Type B pancreatic cell (in vitro differentiated cells): ENCODE results near the gene KRT9. TPM values are rescaled to one million over a fixed set of nuclear protein-coding genes. Genes with fewer than 3 reads are reported as not detected.

Source experiments
- DNase-seq: peaks from one replicate; pipeline ENCODE4 v3.0.0; 2021; ENCODE audit warnings: mixed read lengths; ENCODE audit not compliant: unreplicated experiment; ENCODE audit errors: extremely low spot score
- H3K27ac Mint-ChIP-seq: 2 replicates; pipeline ENCODE4 v1.8.0; 2021; ENCODE audit warnings: mild to moderate bottlenecking, mixed read lengths
- H3K27me3 Mint-ChIP-seq: 2 replicates; pipeline ENCODE4 v1.8.0; 2021; ENCODE audit warnings: mixed read lengths
- H3K36me3 Mint-ChIP-seq: 2 replicates; pipeline ENCODE4 v1.8.0; 2021; ENCODE audit warnings: mixed read lengths
- H3K4me1 Mint-ChIP-seq: one replicate; pipeline ENCODE4 v1.8.0; 2021; ENCODE audit warnings: mixed read lengths; ENCODE audit not compliant: unreplicated experiment
- H3K4me3 Mint-ChIP-seq: 2 replicates; pipeline ENCODE4 v1.8.0; 2021; ENCODE audit warnings: mild to moderate bottlenecking, mixed read lengths
- H3K9me3 Mint-ChIP-seq: 2 replicates; pipeline ENCODE4 v1.8.0; 2021; ENCODE audit warnings: mixed read lengths
- CTCF ChIP-seq: fragments of 200-600 bp; sonication (generic); conservative IDR thresholded peaks from 2 replicates; pipeline ENCODE4 v1.5.0; 2021; ENCODE audit warnings: antibody characterized with exemption, mild to moderate bottlenecking
- total RNA-seq: library from RNA; stranded (reverse); gene quantifications from 2 replicates; pipeline ENCODE4 v1.2.1, GENCODE V29; 2021; ENCODE audit warnings: low replicate concordance

The KRT9 gene
- total RNA-seq, 1 donor from 2014 or later, result 0.85 TPM

- peak overlapping the region; percentile 32 for H3K27ac Mint-ChIP-seq
Observed at GRCh38 chr17:41539979-41540701, 31.7 kb downstream of the KRT9 start.

GRCh38 chr17:41539071-41539492 is 32.8 kb downstream of the KRT9 start:
- Mint-ChIP-seq H3K9me3 (no peaks in the 10 kb centered on the region), H3K27ac (peak overlapping the region; percentile 77), H3K4me1 (peaks cover 41% of the 10 kb centered on the region), H3K27me3 (no peaks in the 10 kb centered on the region), H3K36me3 (no peaks in the 10 kb centered on the region), H3K4me3 (no peak overlapping the region)
- TF ChIP-seq CTCF, result no peak
- DNase-seq, result no peak

More at GRCh38 chr17:41539979-41540701, 31.7 kb downstream of the KRT9 start:
- Mint-ChIP-seq H3K9me3 (no peaks in the 10 kb centered on the region), H3K27me3 (no peaks in the 10 kb centered on the region), H3K4me1 (peaks cover 47% of the 10 kb centered on the region), H3K4me3 (no peak overlapping the region), H3K36me3 (no peaks in the 10 kb centered on the region)
- DNase-seq, result no peak
- no peak for TF ChIP-seq CTCF

- Mint-ChIP-seq H3K36me3 (no peaks in the 10 kb centered on the region), H3K4me1 (peaks cover 41% of the 10 kb centered on the region), H3K27me3 (no peaks in the 10 kb centered on the region), H3K9me3 (no peaks in the 10 kb centered on the region), H3K4me3 (no peak overlapping the region), H3K27ac (peak overlapping the region; percentile 77)
- no peak for DNase-seq
- no peak for TF ChIP-seq CTCF
Observed at GRCh38 chr17:41538565-41538991, 33.3 kb downstream of the KRT9 start.

GRCh38 chr17:41537990-41538389 is 33.9 kb downstream of the KRT9 start:
- no peak for DNase-seq
- no peak for TF ChIP-seq CTCF
- peaks cover 41% of the 10 kb centered on the region for H3K4me1 Mint-ChIP-seq
- no peaks in the 10 kb centered on the region for H3K27me3 Mint-ChIP-seq
- peak overlapping the region; percentile 65 for H3K27ac Mint-ChIP-seq
- H3K9me3 Mint-ChIP-seq, result no peaks in the 10 kb centered on the region
- no peaks in the 10 kb centered on the region for H3K36me3 Mint-ChIP-seq
- no peak overlapping the region for H3K4me3 Mint-ChIP-seq

- H3K9me3 Mint-ChIP-seq, result no peaks in the 10 kb centered on the region
- TF ChIP-seq CTCF, result no peak
- peak overlapping the region; percentile 65 for H3K27ac Mint-ChIP-seq
- peaks cover 3% of the 10 kb centered on the region for H3K27me3 Mint-ChIP-seq
- no peak overlapping the region for H3K4me3 Mint-ChIP-seq
- no peaks in the 10 kb centered on the region for H3K36me3 Mint-ChIP-seq
- peaks cover 41% of the 10 kb centered on the region for H3K4me1 Mint-ChIP-seq
- DNase-seq, result no peak
Observed at GRCh38 chr17:41537614-41537954, 34.3 kb downstream of the KRT9 start.
